HS-27A (cell line): Measurements from ENCODE around the gene METTL26.
A peak's percentile ranks its signal among the peaks of the same experiment; 100 is the strongest.

ENCODE experiments used
- DNase-seq: peaks from one replicate; pipeline ENCODE4 v3.0.0-alpha.2; 2012; ENCODE audit warnings: low read depth, missing footprints

METTL26 gene

DNA sequence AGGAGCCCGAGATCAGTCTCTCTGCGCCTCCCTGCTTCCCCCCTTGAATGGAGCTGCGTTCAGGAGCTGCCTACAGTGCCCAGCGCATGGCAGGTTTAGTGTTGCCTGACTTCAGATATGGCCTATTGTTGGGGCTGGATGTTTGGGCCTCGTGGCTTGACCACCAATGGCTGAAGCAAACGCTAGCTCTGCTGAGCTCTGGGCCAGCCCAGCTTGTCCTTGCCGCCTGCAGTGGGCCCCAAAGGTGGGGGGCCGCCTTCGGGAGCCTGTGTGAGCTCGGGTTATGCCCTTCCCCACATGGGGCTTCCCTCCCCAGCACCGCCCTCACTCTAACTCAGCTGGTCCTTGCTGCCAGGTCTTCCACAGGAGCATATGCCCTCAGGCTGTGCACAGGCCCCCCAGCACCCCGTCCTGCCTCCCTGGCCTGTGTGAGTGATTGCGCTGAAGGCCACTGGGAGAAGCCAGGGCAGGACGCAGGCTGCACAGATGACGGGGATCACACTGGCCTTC is 2.0 kb upstream of the METTL26 start:
- DNase-seq = no peak

- DNase-seq = no peak
These were observed 1.2 kb upstream of the METTL26 start for GRCh38 chr16:637081-638018.

DNA sequence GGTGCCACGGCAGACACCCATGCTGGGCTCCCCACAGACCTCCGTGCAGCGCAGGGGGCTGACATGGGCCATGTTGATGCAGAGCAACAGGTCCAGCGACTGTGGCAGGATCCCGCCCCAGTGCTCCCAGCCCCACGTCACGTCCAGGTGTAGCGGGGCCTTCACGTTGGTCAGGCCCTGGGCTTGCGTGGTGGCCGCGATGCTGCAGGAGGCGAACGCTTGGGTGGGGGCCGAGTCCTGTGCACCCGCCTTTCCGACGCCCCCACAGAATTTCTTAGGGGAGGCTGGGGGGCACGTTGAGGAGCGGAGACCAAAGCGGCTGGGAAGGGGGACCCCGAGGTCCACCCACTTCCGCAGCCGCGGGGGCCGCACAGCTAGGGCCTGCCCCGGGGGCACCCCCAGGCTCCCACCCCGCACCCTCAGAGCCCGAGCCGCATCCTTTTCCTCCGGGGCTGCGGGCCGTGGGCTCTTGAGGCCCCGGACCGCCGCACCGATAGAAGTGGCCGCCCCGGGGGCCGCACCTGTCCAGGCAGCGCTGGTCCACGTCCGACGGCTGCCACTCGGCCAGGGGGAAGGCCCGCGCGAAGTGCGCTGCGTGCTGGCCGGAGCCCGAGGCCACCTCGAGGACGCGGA is 416 bp downstream of the METTL26 start:
- DNase-seq = no peak

- DNase-seq = no peak
These were observed 1.1 kb downstream of the METTL26 start for GRCh38 chr16:634996-635395.

GRCh38 chr16:634051-634670 is 1.9 kb downstream of the METTL26 start:
- no peak for DNase-seq

- no peak for DNase-seq
These were observed 2.6 kb downstream of the METTL26 start for GRCh38 chr16:633336-634050.

GRCh38 chr16:632486-633335 is 3.4 kb downstream of the METTL26 start:
- no peak for DNase-seq

DNA sequence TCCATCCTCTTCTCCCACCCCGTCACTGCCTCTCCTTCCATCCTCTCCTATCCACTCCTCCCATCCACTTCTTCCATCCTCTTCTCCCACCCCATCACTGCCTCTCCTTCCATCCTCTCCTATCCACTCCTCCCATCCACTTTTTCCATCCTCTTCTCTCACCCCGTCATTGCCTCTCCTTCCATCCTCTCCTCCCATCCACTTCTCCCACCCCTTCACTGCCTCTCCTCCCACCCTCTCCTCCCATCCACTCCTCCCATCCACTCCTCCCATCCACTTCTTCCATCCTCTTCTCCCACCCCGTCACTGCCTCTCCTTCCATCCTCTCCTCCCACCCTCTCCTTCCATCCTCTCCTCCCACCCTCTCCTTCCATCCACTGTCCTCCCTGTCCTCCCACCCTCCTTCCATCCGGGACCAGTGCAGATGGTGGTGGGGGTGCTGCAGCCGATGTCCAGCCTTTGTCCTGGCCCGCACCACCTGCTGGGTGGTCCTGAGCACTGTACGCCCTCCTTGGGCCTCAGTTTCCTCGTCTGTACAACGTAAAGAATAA is 4.2 kb downstream of the METTL26 start:
- DNase-seq = no peak

DNA sequence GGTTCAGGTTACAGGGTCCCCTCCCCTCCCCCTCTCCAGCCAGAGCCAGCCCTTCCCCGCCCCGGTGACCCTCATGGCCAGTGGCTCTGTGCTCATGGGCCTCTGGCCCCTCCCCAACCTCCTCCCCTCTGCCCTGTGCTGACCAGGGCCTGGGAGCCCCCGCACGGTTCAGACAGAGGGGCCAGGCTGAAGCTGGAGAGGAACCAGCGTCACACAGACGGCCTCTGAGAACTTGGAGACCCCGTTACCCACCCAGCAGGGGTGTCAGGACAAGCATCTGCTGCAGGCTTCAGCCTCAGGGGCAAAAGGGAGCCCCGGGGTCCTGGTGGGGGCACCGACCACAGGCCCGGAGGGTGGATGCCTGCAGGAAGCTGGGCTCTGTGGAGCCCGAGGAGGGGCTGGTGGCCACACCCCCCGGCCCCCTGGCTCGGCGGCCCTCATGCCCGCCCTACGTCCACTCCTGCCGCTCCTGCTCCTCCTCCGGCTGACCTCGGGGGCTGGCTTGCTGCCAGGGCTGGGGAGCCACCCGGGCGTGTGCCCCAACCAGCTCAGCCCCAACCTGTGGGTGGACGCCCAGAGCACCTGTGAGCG is 5.2 kb downstream of the METTL26 start, which contains the start of gene WFIKKN1:
Gene WFIKKN1, plus strand, starts transcription at position 171 of the 591 bp plus-strand sequence. Its CDS starts 269 bp downstream, at position 440.
- DNase-seq = no peak

DNA sequence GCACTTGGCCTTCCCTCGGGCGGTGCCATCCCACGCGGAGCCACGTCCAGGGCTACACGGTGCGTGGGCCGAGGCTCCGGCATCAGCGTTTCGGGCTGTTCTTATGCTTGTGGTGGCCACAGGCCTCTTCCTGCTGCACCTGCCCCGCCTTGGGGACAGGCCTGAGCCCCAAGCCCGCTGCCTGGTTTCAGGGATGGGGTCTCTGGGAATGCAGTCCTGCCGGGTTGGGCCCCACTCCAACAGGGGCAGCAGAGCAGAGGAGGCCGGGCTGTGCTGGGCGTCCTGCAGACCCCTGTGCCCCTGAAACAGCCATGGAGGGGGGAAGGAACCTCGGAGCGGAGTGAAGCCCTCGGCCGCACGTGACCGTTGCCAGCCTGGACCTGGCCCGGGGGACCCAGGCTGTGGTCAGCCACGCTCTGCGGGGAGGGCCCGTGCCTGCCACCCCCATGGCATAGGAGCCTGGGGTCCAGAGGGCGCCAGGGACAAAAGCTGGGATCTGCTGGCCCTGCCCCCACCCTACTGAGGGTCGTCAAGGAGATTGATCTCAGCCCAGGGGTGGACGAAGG is 5.8 kb downstream of the METTL26 start:
- no peak for DNase-seq

GRCh38 chr16:629833-630248 is 6.3 kb downstream of the METTL26 start:
- no peak for DNase-seq

- DNase-seq = no peak
These were observed 6.8 kb downstream of the METTL26 start for GRCh38 chr16:629185-629832.

DNA sequence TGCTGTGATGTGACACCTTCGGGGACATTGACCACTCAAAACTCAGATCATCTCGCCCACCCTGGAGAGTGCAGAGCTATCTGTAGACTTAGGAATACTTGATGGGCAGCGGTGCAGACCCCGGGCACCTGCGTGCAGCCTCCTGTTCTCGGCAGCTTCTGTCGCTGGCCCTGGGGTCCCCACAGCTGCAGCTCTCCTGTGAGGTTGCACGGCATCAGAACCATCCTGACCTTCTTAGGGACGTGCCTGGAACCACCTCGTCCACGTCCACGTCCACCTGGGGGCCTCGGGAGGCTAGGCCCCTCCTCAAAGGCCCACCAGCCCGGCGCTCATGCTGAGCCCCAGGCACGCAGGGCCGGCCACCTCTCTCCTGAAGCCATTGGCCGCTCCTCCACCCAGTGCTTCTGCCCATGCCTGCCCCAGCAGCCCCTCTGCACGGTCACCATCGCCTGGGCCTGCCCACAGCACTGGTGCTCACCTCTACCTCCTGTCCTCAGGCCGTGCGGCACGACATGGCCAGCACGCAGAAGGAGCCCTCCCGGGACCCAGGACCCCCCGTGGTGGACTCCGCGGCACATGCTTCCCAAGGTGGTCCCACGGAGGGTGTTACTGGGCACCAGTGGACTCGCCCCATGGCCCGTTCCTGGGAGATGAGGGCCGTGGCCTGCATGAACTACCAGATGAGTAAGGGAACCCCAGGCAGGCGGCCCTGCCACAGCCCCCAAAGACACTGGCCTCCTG is 7.6 kb downstream of the METTL26 start:
- no peak for DNase-seq

DNA sequence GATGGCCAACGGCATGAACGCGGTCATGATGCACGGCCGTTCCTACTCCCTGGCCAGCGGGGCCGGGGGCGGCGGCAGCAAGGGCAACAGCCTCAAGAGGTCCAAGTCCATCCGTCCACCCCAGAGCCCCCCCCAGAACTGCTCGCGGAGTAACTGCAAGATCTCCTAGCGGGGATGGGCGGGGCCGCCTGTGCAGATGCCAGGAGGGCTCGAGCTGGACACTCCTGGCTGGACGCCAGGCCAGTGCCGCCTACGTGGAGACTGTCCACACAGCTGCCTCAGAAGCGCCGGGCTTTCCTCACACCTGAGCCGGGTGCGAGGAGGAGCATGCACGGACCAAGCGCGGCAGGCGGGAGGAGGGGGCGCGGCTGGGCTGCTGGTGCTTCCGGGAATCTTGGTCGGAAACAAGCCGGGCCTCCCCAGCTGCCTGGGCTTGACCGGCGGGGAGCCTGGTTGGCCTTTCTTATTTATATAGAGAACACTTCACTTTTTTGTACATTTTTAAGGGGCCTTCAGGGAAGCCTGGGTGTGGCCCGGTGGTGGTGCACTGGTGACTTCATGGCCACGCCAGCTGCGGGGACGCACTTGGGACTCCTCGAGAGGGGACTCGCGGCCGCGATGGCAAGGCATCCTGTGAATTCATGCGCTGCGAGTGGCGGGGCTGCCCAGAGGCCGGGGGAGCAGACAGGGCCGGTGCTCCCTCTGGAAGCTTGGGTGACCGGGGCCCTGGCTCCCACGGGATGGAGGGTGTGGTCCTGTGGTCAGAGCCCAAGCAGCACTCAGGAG is 8.5 kb downstream of the METTL26 start:
- no peak for DNase-seq

GRCh38 chr16:626787-627453 is 9.2 kb downstream of the METTL26 start:
- peak; percentile 68 for DNase-seq

- no peak for DNase-seq
These were observed 9.9 kb downstream of the METTL26 start for GRCh38 chr16:625977-626765.
